CD14-positive monocyte (primary cell): Measurements from ENCODE around the gene ABCA2. TPM values are rescaled to one million over a fixed set of nuclear protein-coding genes. Genes with fewer than 3 reads are reported as not detected.
A peak's percentile ranks its signal among the peaks of the same experiment; 100 is the strongest.

Source experiments
- DNase-seq, 3 donors: peaks; one replicate each; pipeline ENCODE4 v3.0.0-alpha.2; 2011 to 2022
- H2AFZ ChIP-seq: 2 replicates; pipeline ENCODE4 v1.6.0; 2012; ENCODE audit warnings: mild to moderate bottlenecking, low read depth, low read length, inconsistent platforms; ENCODE audit not compliant: insufficient read depth, poor library complexity, severe bottlenecking
- H3K27ac ChIP-seq, 2 donors: 1 replicate in 1 of 2; 2 replicates in 1 of 2; pipeline ENCODE4 v1.5.1; 2012 to 2013; ENCODE audit warnings: low read length in 2 of 2, control low read depth in 1 of 2, inconsistent platforms in 1 of 2, low read depth in 1 of 2, mild to moderate bottlenecking in 1 of 2
- H3K27me3 ChIP-seq, 2 donors: one replicate each; pipeline versions ENCODE4 v1.6.0 to v1.6.1; 2011 to 2013; ENCODE audit warnings: low read length in 2 of 2; ENCODE audit not compliant: control insufficient read depth in 2 of 2, insufficient read depth in 2 of 2
- H3K36me3 ChIP-seq, 2 donors: replicated peaks in 1 of 2; 1 replicate in 1 of 2; 2 replicates in 1 of 2; pipeline versions ENCODE4 v1.5.1 to v1.6.1; 2012 to 2013; ENCODE audit warnings: low read length in 2 of 2, control low read depth in 1 of 2, inconsistent platforms in 1 of 2, mild to moderate bottlenecking in 1 of 2; ENCODE audit not compliant: insufficient read depth in 2 of 2, control insufficient read depth in 1 of 2
- H3K4me1 ChIP-seq, 2 donors: 1 replicate in 1 of 2; 2 replicates in 1 of 2; pipeline versions ENCODE4 v1.5.1 to v1.6.1; 2012 to 2013; ENCODE audit warnings: low read length in 2 of 2, control low read depth in 1 of 2, inconsistent platforms in 1 of 2, mild to moderate bottlenecking in 1 of 2, moderate library complexity in 1 of 2; ENCODE audit not compliant: insufficient read depth in 2 of 2, control insufficient read depth in 1 of 2
- H3K4me2 ChIP-seq: replicated peaks from 2 replicates; pipeline ENCODE3; 2012; ENCODE audit warnings: low read length, moderate library complexity, mild to moderate bottlenecking; ENCODE audit not compliant: poor library complexity, severe bottlenecking; ENCODE audit errors: extremely low read depth
- H3K4me3 ChIP-seq, 3 experiments: fragments of 200-600 bp in 1 of 3; sonication (generic) in 1 of 3; replicated peaks in 1 of 3; 1 replicate in 2 of 3; 2 replicates in 1 of 3; pipeline ENCODE4 v1.5.1; 2011 to 2013; ENCODE audit warnings: low read length in 3 of 3, mild to moderate bottlenecking in 3 of 3, control low read depth in 2 of 3, low read depth in 2 of 3, inconsistent platforms in 1 of 3, moderate library complexity in 1 of 3
- H3K79me2 ChIP-seq: 2 replicates; pipeline ENCODE4 v1.6.0; 2012; ENCODE audit warnings: mild to moderate bottlenecking, control low read depth, inconsistent platforms, low read length, moderate library complexity; ENCODE audit not compliant: insufficient read depth
- H3K9ac ChIP-seq: 2 replicates; pipeline ENCODE4 v1.6.0; 2017; ENCODE audit warnings: low read length, mild to moderate bottlenecking; ENCODE audit not compliant: insufficient read depth, poor library complexity, severe bottlenecking
- H3K9me3 ChIP-seq, 2 donors: replicated peaks in 1 of 2; 1 replicate in 1 of 2; 2 replicates in 1 of 2; pipeline versions ENCODE4 v1.5.1 to v1.6.1; 2012 to 2013; ENCODE audit warnings: low read length in 2 of 2, control low read depth in 1 of 2; ENCODE audit not compliant: control insufficient read depth in 1 of 2, insufficient read depth in 1 of 2
- H4K20me1 ChIP-seq: 2 replicates; pipeline ENCODE4 v1.6.0; 2012; ENCODE audit warnings: mild to moderate bottlenecking, low read length, control low read depth, moderate library complexity; ENCODE audit not compliant: insufficient read depth
- H3K27ac Mint-ChIP-seq, 7 donors: one replicate each; pipeline ENCODE4 v1.8.0; 2020; ENCODE audit warnings: mild to moderate bottlenecking in 7 of 7, mixed read lengths in 7 of 7, moderate library complexity in 6 of 7, inconsistent platforms in 2 of 7
- H3K27me3 Mint-ChIP-seq, 3 donors: one replicate each; pipeline ENCODE4 v1.8.0; 2021 to 2022; ENCODE audit warnings: low read depth in 3 of 3, mild to moderate bottlenecking in 3 of 3, mixed read lengths in 3 of 3, moderate library complexity in 3 of 3, inconsistent platforms in 1 of 3
- H3K36me3 Mint-ChIP-seq, 2 donors: one replicate each; pipeline ENCODE4 v1.8.0; 2020; ENCODE audit warnings: mixed read lengths in 2 of 2, inconsistent platforms in 1 of 2, mild to moderate bottlenecking in 1 of 2
- H3K4me1 Mint-ChIP-seq: one replicate; pipeline ENCODE4 v1.8.0; 2020; ENCODE audit warnings: mild to moderate bottlenecking, mixed read lengths
- H3K4me3 Mint-ChIP-seq, 2 donors: one replicate each; pipeline ENCODE4 v1.8.0; 2020; ENCODE audit warnings: mild to moderate bottlenecking in 2 of 2, mixed read lengths in 2 of 2, moderate library complexity in 1 of 2
- H3K9me3 Mint-ChIP-seq, 7 donors: one replicate each; pipeline ENCODE4 v1.8.0; 2020 to 2022; ENCODE audit warnings: mixed read lengths in 7 of 7, mild to moderate bottlenecking in 6 of 7, moderate library complexity in 6 of 7, inconsistent platforms in 2 of 7
- WGBS: methylation state at CpG from one replicate; pipeline ENCODE4 v1.1.5; 2013; ENCODE audit warnings: missing lambda C conversion rate; ENCODE audit not compliant: insufficient coverage; 5-methylcytosine and 5-hydroxymethylcytosine counted together
- intact Hi-C, 2 donors: fragments of 100-400 bp; cut with micrococcal nuclease; formaldehyde crosslinking; loops; one replicate each; pipeline versions ENCODE4 v1.15.0 to v1.15.1; 2023
- polyA plus RNA-seq, 3 donors: library from polyadenylated mRNA; depleted of rRNA in 1 of 3; unstranded in 2 of 3; stranded (reverse) in 1 of 3; fragments of 300-500 nt in 2 of 3; fragments of >200 nt in 1 of 3; fragmentation: Illumina TruSeq in 2 of 3; gene quantifications; 1 replicate in 2 of 3; 2 replicates in 1 of 3; pipeline ENCODE4 v1.2.3, GENCODE V29; 2012 to 2021
- TF ChIP-seq, protein P1 (sequence below): fragments of 200-600 bp; IDR thresholded peaks from one replicate; pipeline ENCODE4 v1.8.0; 2022; ENCODE audit warnings: antibody characterized with exemption, mild to moderate bottlenecking

The ABCA2 gene
- polyA plus RNA-seq, 3 donors = 0.18 to 30.7 (median 0.40) TPM

DNA sequence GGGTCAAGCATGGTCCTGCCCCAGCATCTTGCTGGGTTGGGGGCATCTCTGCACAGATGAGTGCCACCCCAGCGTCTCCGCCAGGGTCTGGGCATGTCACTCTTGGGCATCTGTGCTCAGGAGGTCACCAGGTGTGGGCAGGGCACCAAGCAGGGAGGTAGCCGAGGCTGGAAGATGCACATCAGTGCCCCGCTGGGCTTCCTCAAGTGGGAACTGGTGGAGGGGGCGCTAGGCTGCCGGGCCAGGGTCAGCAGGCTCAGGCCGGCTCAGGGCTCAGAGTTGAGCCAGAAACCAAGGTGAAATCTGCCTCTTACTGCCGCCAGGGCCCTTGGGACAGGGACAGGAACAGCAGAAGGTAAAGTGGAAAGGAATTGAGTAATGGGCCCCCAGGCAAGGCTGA, 7.9 kb upstream of the ABCA2 start:
- Histone ChIP-seq H3K9me3 (no peaks in the 10 kb centered on the region), H3K9ac (no peak overlapping the region), H2AFZ (no peak overlapping the region), H3K4me3 (peak overlapping the region in 1 of 3 experiments; percentile 74), H3K27me3 (no peaks in the 10 kb centered on the region), H3K79me2 (peaks cover 49% of the 10 kb centered on the region), H3K4me1 (peaks cover 37 to 49% of the 10 kb centered on the region in 2 donors), H3K27ac (peak overlapping the region in 1 of 2 donors; percentile 71), H3K36me3 (peaks cover 15 to 22% of the 10 kb centered on the region in 2 donors), H4K20me1 (peaks cover 52% of the 10 kb centered on the region), H3K4me2 (peak overlapping the region; percentile 98)
- DNase-seq = no peak
- Mint-ChIP-seq H3K27ac (no peak overlapping the region), H3K4me3 (no peak overlapping the region), H3K27me3 (peaks cover 0 to 1% (median 0%) of the 10 kb centered on the region in 3 donors), H3K9me3 (no peaks in the 10 kb centered on the region), H3K36me3 (peaks cover 5 to 26% of the 10 kb centered on the region in 2 donors), H3K4me1 (peaks cover 30% of the 10 kb centered on the region)
- TF ChIP-seq, protein P1, sequence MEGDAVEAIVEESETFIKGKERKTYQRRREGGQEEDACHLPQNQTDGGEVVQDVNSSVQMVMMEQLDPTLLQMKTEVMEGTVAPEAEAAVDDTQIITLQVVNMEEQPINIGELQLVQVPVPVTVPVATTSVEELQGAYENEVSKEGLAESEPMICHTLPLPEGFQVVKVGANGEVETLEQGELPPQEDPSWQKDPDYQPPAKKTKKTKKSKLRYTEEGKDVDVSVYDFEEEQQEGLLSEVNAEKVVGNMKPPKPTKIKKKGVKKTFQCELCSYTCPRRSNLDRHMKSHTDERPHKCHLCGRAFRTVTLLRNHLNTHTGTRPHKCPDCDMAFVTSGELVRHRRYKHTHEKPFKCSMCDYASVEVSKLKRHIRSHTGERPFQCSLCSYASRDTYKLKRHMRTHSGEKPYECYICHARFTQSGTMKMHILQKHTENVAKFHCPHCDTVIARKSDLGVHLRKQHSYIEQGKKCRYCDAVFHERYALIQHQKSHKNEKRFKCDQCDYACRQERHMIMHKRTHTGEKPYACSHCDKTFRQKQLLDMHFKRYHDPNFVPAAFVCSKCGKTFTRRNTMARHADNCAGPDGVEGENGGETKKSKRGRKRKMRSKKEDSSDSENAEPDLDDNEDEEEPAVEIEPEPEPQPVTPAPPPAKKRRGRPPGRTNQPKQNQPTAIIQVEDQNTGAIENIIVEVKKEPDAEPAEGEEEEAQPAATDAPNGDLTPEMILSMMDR = no peak
- intact Hi-C loops = loop anchor here in 1 of 2 donors (10.0 kb wide), 1 partner anchor 91 kb away; the partner anchor contains the start of genes C8G and FBXW5
- 97% methylated on average over 8 of the region's 8 CpGs for WGBS

DNA sequence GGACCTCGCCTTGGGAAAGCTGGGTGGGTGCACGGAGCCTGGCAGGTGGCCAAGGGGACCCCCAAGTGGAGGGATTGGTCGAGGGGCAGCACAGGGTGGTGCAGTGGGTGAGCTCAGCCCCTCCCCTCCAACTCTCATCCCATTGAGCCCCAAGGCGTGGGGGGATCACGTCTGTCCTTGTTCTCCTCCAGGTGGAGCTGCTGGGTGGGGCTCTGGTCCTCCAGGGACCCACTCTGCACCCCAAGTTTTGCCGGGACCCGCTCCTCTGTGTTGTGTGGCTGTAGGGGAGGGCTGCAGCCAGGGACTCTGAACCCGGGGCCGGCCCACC, 7.4 kb upstream of the ABCA2 start:
- TF ChIP-seq, protein P1 = peak; percentile 60
- Mint-ChIP-seq H3K4me1 (peaks cover 35% of the 10 kb centered on the region), H3K4me3 (peak overlapping the region; percentile 56 to 64), H3K27ac (peak overlapping the region in 1 of 7 donors; percentile 53), H3K9me3 (no peaks in the 10 kb centered on the region), H3K36me3 (peaks cover 5 to 30% of the 10 kb centered on the region in 2 donors), H3K27me3 (peaks cover 0 to 1% (median 0%) of the 10 kb centered on the region in 3 donors)
- WGBS = no CpG with 5 or more reads among the region's 9 CpGs
- H4K20me1 ChIP-seq = peaks cover 52% of the 10 kb centered on the region
- H3K36me3 ChIP-seq = peaks cover 15 to 22% of the 10 kb centered on the region in 2 donors
- intact Hi-C loops = loop anchor here in 1 of 2 donors (10.0 kb wide), 1 partner anchor 91 kb away; the partner anchor contains the start of genes C8G and FBXW5
- peak overlapping the region; percentile 98 for H3K4me2 ChIP-seq
- H2AFZ ChIP-seq = no peak overlapping the region
- DNase-seq = no peak
- no peaks in the 10 kb centered on the region for H3K9me3 ChIP-seq
- H3K27me3 ChIP-seq = no peaks in the 10 kb centered on the region
- peaks cover 41 to 54% of the 10 kb centered on the region in 2 donors for H3K4me1 ChIP-seq
- H3K9ac ChIP-seq = peak overlapping the region; percentile 1
- H3K4me3 ChIP-seq = peak overlapping the region in 1 of 3 experiments; percentile 74
- peak overlapping the region in 1 of 2 donors; percentile 71 for H3K27ac ChIP-seq
- H3K79me2 ChIP-seq = peaks cover 54% of the 10 kb centered on the region
